ENCODE results near the gene TAS2R1. TPM values are rescaled to one million over a fixed set of nuclear protein-coding genes. Genes with fewer than 3 reads are reported as not detected.

Gene TAS2R1
- total and polyA plus RNA-seq, 8 donors = not detected

DNA sequence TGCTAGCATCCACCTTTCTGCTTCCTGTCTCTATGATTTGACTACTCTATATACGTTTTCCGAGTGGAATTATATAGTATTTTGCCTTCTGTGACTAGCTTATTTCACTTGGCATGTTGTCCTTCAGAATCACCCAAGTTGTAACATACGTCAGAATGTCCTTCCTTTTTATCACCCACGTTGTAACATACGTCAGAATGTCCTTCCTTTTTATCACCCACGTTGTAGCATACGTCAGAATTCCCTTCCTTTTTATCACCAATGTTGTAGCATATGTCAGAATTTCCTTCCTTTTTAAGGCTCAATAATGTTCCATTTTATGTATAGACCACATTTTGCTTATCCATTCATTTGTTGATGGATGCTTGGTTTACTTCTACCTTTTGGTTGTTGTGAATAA lies 22.9 kb upstream of the TAS2R1 start:
- no peak overlapping the region for H3K27ac ChIP-seq
- H3K4me3 ChIP-seq = no peak overlapping the region
- H3K9me3 ChIP-seq = no peaks in the 10 kb centered on the region
- H3K27me3 ChIP-seq = no peaks in the 10 kb centered on the region
- TF ChIP-seq CTCF (IDR thresholded peaks at IDR 0.05) = no peak
- H3K36me3 ChIP-seq = no peaks in the 10 kb centered on the region
- DNase-seq = no peak
- intact Hi-C loops (cut with DNase I) = no loop called here
- FAIRE-seq = no peak
- H3K4me1 ChIP-seq = peaks cover 0 to 7% (median 7%) of the 10 kb centered on the region in 3 donors
- no peak for ATAC-seq
- 48 to 57% methylated on average over 7 of the region's 7 CpGs for WGBS, 2 donors

DNA sequence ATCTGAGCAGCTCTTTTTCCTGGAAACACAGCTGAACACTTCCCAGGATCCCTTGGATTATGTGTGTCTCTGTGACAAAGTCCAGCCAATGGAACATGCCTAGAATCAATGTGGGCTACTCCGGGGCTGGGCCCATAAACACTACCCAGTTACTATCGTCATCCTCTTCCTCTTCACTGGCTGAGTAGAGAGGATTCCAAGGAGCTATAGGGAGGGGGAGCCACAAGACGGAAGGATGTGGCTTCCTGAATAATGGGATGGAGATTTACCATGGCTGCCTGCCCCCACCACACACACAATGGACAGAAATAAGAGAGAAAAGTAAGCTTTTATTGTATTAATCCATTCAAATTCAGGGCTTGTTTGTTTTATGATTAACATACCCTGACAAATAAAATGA lies 22.1 kb upstream of the TAS2R1 start:
- Histone ChIP-seq H3K27me3 (no peaks in the 10 kb centered on the region), H3K4me3 (no peak overlapping the region), H3K9me3 (no peaks in the 10 kb centered on the region), H3K36me3 (no peaks in the 10 kb centered on the region), H3K4me1 (peaks cover 0 to 7% (median 7%) of the 10 kb centered on the region in 3 donors), H3K27ac (no peak overlapping the region)
- 63 to 76% methylated on average over 3 of the region's 3 CpGs for WGBS, 2 donors
- intact Hi-C loops (cut with DNase I) = no loop called here
- DNase-seq = no peak
- no peak for TF ChIP-seq CTCF (IDR thresholded peaks at IDR 0.05)
- no peak for FAIRE-seq
- ATAC-seq = no peak

DNA sequence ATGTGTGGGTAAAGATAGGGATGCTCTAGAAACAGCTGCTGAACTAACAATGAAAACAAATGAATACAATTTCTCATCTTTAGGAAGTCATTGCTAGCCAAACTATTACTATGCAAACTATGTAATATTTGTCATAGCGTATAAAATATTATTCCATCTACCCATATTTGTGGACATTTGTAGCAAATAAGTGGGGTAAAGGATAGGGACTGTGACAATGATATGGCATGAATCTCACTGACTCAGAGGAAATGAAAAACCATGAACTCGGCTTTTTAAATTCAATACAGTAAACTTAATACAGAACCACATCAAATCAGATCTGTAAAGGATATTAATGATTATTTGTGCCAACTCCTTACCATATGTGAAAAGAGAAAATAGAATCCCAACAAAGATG lies 16.7 kb upstream of the TAS2R1 start:
- Histone ChIP-seq H3K27ac (no peak overlapping the region), H3K27me3 (no peaks in the 10 kb centered on the region), H3K9me3 (no peaks in the 10 kb centered on the region), H3K36me3 (no peaks in the 10 kb centered on the region), H3K4me1 (no peaks in the 10 kb centered on the region), H3K4me3 (no peak overlapping the region)
- no peak for DNase-seq
- 84% methylated on average over 2 of the region's 2 CpGs for WGBS, 2 donors
- FAIRE-seq = no peak
- TF ChIP-seq CTCF (IDR thresholded peaks at IDR 0.05) = no peak
- intact Hi-C loops (cut with DNase I) = no loop called here
- no peak for ATAC-seq

DNA sequence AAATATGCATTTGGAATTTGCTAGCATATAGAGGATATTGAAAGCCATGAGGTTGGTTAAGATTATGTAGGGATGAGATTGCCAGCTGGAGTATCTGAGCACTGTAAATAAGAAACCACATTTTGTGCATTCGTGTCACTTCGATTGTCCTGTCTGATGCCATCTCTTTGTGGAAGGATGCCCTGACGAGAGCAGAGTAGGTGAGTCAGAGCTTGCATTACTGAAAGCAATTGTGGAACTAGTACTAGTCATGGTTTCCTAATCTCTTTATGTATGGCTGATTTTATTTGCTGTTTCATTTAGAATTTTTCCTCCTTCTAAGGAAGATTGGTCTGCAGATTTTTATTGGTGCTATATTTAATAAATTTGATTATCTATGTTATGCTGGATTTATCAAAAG lies 14.5 kb upstream of the TAS2R1 start:
- no peaks in the 10 kb centered on the region for H3K36me3 ChIP-seq
- FAIRE-seq = no peak
- no peaks in the 10 kb centered on the region for H3K9me3 ChIP-seq
- H3K27me3 ChIP-seq = peaks cover 0 to 3% (median 0%) of the 10 kb centered on the region in 4 donors
- intact Hi-C loops (cut with DNase I) = no loop called here
- no peaks in the 10 kb centered on the region for H3K4me1 ChIP-seq
- 59 to 87% methylated on average over 3 of the region's 3 CpGs for WGBS, 2 donors
- H3K27ac ChIP-seq = no peak overlapping the region
- no peak for ATAC-seq
- TF ChIP-seq CTCF (IDR thresholded peaks at IDR 0.05) = no peak
- no peak for DNase-seq
- no peak overlapping the region for H3K4me3 ChIP-seq

DNA sequence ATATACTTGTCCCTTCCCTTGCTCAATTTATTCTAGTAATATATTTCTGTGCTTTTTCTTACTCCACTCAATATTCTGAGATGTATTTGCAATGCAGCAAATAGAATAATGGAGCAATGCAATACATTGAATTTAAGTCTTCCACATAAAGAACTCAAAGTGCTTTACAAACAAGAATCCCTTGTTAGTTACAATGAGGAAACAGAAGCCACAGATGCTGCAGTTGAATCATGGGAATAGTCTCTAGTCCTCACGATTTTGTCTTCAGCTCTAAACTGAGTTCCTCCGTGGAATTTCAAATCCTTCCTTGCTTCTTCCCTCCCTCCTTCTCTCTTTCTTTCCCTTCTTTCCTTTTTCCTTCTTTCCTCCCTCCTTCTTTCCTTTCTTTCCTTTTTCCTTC lies 12.5 kb upstream of the TAS2R1 start:
- no peaks in the 10 kb centered on the region for H3K36me3 ChIP-seq
- H3K27ac ChIP-seq = no peak overlapping the region
- TF ChIP-seq CTCF (IDR thresholded peaks at IDR 0.05) = no peak
- intact Hi-C loops (cut with DNase I) = no loop called here
- peaks cover 0 to 3% (median 0%) of the 10 kb centered on the region in 4 donors for H3K27me3 ChIP-seq
- no peak for DNase-seq
- no peak for ATAC-seq
- no peaks in the 10 kb centered on the region for H3K9me3 ChIP-seq
- 40 to 45% methylated on average over 2 of the region's 2 CpGs for WGBS, 2 donors
- H3K4me1 ChIP-seq = no peaks in the 10 kb centered on the region
- H3K4me3 ChIP-seq = no peak overlapping the region
- FAIRE-seq = no peak

Data from pancreas (tissue), 10 donors.